CD4-positive, alpha-beta T cell treated with Interleukin-17A for 1 hour (primary cell): ENCODE measurements around the gene CARD19.
A peak's percentile ranks its signal among the peaks of the same experiment; 100 is the strongest.
"Not testable (repeated sequence)": the region's sequence is repeated elsewhere in the genome, so short reads cannot be mapped to it uniquely, and the experiment has no call there.

Experiments used
- DNase-seq: peaks from one replicate; pipeline ENCODE4 v3.0.0-alpha.2; 2020

CARD19 gene

DNA sequence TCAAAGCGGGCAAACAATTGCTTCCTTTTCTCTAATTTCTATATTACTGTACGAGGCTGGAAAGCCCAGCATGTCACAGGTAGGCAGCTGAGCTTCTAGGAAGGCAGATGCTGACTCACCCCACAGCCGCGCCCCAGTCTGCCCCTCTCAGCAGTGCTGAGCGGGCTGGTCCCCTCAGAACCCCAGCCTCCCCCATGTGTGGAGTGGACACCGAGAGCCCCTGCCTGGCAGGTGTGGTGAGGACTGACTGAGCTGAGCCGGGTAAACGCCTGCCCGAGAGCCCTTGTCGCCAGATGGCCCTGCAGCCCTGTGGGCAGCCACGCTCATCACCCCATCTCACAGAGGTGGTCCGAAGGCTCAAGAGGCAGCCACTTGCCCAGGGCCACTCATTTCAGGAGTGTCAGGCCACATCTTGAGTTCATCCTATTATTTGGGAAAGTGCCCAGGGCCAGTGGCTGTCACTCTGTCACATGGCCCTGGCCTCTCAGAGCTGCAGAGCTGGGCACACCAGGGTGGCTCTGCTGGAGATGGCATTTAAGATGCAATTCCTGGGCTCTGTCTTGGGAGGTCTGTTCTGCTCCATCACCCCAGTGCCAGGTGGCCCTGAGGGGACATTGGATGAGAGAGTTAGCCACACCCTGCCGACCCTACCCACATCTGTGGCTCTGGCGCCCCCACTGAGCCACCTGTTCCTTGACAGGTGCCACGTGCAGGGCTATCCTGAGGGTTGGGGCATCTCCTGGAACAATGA lies 12.4 kb downstream of the CARD19 start:
- no peak for DNase-seq

DNA sequence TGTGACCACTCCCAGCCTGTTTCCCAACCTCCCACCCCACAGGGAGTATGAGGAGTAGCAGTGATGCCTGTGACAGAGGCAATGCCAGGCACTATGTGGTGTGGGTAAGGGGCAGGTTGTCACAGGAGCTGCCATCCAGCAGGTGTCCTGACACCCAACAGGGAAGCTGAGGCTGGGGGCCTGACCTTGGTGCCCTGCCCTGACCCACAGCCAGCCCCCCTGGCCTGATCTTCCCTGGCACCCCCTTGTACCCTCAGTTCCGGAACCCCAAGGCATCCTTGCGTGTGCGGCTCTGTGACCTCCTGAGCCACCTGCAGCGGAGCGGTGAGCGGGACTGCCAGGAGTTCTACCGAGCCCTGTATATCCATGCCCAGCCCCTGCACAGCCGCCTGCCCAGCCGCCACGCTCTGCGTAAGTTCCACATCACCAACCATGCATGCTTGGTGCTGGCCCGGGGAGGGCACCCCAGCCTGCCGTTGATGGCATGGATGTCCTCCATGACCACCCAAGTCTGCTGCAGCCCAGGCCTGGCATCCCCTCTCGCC lies 14.4 kb downstream of the CARD19 start:
- DNase-seq, result no peak

DNA sequence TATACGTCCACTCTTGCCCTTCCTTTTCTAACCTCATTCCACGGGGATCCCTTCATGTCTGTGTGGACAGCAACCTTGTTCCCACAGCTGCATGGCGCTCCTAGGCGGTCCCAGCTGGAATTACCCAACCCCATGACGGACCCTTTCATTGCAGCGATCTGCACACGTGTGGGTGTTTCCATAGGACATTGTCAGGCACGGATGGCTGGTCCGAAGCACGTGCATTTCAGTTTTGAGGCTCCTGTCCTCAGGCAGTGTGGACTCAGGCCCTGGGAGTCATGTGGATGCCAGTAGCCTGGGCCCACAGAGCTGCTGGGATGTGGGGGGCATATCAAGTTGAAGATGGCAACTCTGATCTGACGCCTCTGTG lies 15.0 kb downstream of the CARD19 start:
- no peak for DNase-seq

DNA sequence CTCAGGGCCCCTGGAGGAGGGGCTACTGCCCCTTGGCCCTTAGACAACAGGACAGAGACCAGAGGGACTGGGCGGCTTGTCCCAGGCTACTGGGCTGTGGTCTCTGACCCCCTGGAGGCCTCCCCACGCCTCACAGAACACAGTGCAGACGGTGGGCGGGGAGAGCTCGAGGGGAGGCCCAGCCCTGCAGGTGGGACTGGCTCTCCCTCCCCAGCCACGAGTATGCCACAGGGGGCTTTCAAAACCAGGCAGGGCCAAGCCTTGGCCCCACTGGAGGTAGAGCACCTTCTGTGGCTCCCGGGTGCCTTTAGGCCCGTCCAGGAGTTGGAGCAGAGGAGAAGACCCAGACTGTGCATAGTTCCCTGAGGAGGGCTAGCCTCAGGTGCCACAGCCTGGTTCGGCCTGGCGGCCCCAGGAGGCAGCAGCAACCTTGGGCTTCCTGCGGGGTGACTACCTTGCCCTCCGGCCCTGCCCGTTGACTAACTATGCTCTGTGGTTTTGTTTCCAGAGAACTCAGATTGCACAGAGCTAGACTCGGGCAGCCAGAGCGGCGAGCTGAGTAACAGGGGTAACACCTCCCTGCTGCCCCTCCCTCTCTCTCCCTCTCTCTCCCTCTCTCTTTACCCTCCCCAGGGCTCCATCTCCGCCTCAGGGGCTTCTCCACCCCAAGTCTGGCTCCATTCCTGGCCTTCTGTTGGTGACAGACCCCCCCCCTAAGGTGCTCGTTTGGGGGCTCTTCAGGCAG lies 15.5 kb downstream of the CARD19 start:
- no peak for DNase-seq

DNA sequence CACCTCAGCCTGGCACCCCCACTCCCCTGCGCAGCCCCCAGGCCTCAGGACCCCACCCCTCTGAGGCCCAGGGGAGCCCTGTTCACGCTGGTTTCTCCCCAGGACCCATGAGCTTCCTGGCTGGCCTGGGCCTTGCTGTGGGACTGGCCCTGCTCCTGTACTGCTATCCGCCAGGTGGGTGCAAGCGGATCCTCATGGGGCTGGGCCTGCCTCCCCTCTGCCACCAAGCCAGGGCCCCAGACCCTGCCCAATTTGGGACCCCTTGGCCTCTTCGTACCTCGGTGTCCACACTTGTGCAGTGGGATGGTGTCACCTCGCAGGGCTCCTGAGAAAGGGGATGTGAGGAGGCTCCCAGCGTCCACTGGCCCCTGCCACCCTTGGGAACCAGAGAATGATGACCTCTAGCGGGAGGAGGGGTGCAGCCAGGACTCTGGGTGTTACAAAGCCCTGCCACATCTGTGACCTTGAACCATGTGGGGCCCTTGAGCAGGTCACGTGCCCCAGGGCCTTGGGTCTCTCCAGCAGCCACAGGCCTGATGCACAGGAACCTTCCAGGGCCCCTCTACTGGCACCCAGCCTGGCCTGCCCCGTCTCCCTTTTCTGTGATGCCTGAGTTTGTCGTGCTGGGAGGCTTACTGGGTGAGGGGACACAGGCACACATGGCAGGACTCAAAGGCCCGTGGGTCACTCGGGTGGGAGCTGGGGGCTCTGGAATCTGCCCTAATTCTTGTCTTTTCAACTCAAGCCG lies 16.3 kb downstream of the CARD19 start:
- no peak for DNase-seq

DNA sequence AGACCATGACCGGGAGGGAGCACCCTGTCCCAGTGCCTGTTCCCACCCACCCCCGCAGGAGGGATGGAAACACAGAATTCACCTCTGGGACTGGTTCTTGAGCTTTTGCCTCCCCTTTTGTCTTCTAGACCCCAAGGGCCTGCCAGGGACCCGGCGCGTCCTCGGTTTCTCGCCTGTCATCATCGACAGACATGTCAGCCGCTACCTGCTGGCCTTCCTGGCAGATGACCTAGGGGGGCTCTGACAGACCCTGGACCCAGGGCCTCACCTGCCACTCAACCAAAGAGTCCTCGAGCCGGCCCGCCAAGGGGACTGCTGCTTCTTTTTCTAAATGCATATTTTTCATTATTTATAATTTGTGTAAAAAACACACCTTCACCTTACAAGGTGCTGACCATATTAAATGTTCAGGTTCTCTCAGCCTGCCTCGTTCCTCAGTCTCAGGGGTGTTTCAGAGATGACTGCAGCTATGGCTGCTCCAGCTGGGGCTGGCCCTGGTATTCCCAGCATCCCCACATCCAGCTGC lies 16.9 kb downstream of the CARD19 start:
- no peak for DNase-seq

DNA sequence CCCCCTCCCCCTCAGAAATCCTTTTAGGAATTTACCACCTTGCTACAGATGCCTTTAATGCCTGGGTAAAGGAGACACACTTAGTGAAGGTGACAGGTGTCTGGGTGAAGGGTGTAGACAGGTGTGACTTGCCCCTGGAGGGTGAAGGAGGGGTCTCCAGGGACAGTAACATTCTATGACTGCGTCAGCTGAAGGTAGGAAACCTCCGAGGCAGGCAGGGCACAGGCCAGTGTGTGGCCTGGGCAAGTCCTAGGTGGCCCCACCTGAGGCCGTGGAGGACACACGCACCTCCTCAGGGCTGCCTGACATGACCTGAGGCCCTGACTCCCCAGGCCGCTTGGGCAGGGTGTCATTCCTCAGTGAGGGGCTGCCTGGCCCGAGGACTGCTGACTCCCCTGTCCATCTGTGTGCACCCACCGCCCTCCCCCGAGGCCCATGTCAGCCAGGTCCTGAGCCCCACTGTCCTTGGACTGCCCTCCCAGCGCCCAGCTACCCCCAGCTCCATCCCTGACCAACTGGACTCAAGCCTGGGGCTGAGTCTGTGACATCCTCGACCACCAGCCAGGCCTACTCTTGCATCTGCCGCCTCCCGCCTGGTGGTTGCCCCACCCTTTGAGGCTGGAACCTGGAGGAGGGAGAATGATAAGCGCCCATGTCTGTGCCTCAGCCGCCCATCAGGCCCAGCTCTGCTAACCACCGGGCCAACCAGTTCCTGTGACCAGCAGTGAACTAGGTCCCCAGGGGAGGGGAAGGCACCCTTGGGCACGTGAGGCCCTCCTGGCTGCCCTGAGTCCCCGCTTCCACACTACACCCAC lies 18.4 kb downstream of the CARD19 start:
- no peak for DNase-seq

DNA sequence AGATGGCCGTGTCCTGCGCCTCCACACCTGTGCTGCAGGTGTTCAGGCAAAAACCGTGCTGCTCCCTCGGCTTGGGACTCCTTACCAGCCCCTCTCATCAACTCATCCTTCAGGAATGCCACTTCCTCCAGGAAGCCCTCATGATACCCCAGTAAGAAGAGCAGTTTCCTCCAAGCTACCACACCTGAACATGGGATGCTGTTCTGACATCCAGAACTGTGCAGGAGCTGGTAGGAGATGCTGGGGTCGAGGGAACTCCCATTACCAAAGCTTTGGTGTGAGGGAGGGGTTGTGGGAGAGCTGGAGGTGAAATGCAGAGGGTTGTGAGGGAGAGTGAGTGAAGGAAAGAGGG lies 18.9 kb downstream of the CARD19 start:
- no peak for DNase-seq

DNA sequence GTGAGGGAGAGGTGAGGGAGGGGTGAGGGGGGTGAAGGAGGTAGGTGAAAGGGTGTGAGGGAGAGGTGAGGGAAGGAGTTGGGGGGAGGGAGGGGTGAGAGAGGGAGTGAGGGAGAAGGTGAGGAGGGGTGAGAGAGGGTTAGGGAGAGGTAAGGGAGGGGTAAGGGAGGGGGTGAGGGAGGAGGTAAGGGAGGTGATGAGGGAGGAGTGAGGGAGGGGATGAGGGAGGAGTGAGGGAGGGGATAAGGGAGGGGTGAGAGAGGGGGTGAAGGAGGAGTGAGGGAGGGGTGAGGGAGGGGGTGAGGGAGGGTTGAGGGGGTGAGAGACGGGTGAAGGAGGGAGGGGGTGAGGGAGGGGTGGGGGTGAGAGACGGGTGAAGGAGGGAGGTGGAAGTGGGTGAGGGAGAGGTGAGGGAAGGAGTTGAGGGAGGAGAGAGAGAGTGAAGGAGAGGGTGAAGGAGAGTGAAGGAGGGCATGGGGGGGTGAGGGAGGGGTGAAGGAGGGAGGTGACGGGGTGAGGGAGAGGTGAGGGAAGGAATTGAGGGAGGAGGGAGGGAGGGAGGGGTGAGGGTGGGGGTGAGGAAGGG lies 19.6 kb downstream of the CARD19 start:
- DNase-seq, result no peak

DNA sequence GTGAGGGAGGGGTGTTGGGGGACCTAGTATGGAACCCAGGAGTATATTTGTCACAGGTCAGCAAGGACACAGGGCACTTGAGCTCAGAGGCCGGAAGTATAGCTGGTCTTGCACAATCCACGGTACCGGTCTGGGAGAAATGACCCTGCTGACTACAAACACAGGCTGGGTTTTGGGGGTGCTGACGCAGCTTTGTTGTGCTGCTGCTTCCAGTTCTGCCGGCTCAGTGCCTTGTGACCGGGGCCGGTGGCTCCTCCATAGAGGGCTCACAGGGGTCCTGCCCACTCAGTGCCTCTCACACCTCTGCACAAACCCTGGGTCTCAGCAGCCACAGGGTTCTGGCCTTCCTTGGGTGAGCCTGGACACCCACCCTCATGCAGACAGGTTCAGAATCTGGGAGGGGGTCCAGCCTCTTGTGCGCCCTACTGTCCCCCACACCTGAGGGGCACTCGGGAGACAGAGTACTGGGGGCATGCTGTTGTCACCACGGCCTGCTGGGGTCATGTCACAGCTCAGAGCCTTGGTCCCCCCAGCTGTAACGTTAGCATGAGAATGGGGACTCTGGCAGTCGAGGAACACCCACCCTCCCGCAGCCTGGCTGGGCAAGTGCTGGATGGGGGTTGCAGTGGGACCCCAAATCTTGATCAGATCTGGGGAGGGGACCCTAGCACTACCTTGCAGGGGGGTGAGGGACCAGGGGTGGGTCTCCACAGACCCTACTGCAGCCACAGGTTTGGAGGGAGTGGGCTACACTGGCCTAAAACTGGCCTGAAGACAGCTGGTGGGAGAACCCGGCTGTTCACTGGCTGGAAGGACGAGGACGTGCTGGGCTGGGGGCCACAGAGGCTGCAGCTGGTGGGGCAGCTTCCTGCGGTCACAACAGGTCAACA lies 20.3 kb downstream of the CARD19 start:
- DNase-seq, result no peak

DNA sequence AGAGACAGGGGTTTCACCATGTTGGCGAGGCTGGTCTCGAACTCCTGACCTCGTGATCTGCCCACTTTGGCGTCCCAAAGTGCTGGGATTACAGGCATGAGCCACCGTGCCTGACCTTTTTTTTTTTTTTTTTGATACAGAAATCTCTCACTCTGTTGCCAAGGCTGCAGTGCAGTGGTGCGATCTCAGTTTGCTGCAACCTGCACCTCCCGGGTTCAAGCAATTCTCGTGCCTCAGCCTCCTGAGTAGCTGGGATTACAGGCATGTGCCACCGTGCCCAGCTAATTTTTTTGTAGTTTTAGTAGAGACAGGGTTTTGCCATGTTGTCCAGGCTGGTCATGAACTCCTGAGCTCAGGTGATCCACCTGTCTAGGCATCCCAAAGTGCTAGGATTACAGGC lies 21.5 kb downstream of the CARD19 start:
- DNase-seq, result not testable (repeated sequence)

DNA sequence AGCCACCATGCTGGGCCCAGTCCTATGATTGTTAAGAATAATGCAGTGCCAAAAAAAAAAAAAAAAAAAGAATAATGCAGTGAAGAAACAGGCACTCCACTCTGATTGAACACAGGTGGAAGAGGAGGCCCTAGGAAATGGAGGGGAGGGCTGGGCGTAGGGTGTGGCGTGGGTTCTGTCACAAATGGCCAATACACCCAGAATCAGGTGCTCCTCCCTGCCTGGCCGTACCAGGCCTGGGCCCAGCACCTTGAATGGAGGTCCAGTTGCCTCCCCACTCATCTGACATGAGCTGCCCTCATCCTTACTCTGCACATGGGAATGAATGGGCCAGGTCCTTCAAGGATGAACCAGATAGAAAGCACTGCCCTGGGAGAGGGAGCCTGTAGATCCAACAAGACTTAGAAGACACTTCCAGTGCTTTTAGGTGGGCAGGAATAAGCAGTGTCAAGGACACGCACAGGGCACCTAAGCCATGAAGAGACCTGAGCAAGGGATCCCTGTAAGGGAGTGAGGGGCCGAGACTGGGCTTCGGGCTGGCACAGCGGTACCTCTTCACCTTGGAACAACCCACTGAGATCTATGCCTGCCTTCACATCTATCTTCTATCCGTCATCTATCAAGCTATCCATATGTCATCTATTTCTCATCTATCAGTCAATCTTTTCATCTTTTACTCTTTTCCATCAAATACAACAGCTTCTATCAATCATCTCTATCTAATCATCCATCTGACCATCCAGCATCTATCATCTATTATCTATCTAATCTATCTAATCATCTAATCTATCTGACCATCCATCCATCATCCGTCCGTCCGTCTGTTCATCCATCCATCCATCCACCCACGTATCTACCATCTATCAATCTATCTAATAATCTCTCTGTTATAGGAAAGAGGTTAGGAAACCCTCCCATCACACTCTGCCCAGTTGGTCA lies 22.2 kb downstream of the CARD19 start:
- DNase-seq, result no peak

DNA sequence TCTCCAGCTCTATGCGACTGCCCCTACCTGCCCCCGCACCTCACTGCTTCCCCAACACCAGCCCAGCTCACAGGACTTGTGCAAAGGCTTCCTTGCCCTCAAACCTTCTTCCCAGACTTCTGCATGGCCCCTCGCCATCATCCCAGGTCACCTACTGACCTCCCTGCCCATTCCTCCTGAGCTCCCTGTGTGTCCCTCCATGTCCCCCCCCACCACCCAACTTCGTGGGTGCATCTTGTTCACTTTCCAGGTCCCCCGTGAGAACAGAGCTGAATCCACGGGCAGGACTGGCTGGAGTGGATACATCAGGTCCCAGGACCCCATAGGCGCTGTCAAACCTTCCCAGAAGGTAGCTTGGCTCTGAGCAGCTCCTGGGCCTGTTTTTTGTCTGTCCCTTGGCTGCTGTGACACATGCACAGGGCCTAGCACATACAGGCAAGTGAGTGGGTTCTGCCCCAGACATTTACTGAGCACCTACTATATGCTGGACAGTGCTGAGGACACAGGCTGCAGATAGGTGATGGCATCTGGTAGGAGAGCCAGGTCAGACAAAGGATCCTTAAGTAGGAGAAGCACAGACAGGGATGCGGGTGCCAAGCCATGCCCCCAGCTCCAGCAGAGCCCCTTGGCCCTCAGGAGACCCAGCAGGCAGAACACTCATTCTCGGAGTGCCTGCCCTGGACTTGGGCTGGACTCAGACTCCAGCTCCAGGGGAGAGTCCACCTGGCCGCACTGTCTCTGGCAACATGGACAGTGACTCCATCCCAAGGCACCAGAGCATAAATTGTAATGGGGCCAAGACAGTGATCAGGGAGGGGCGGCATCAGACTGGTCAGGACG lies 23.1 kb downstream of the CARD19 start:
- DNase-seq, result no peak

DNA sequence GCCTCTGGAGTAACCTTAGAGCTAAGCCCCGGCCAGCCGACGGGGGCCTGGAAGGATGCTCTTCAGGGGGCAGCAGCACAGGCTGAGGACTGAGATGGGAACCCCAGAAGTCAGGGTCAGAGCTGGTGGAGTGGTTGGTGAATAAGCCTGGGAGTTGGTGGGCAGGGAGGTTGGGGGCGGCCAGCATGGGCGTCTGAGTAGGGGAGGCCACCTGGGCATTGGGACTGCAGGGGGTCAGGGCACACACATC lies 23.6 kb downstream of the CARD19 start:
- DNase-seq, result no peak

DNA sequence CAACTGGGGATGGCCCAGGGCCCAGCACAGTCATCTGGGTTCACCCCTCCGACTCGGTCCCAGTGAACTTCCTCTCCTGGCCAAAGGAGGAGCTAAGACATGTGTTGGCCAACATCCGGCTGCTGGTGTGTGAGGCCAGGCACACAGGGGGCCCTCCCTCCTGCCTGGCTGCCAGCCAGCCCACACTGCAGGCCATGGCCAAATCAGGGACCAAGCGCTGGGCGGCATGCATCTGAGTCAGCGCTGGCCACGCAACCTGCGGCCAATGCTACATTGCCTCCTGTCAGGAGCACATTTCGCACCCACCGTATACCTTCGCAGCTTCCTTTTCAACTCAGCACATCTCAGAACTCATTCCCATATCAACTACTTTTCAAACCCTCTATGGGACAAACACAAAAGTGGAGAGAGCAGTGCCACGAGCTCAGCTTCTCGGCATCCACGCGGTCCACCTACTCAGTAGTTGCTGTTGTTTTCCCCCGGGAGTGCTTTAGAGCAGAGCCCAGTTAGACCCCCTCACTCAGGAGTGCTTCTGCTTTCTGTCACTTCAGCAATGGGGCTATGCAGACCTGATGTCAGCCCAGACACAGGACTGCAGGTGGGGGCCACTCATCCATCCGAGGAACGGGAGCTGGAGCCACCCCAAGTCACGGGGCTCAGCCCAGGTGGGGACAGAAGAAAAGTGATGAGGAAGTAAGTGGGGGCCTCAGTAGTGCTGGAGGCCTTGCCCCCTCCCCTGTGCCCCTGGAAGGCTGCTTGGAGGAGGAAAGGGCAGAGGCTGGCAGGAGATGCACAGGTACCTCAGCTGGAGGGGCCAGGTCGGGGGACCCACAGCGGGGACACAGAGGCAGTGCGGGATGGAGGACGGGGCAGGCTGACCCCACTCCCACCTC lies 24.2 kb downstream of the CARD19 start:
- peak; percentile 63 for DNase-seq

DNA sequence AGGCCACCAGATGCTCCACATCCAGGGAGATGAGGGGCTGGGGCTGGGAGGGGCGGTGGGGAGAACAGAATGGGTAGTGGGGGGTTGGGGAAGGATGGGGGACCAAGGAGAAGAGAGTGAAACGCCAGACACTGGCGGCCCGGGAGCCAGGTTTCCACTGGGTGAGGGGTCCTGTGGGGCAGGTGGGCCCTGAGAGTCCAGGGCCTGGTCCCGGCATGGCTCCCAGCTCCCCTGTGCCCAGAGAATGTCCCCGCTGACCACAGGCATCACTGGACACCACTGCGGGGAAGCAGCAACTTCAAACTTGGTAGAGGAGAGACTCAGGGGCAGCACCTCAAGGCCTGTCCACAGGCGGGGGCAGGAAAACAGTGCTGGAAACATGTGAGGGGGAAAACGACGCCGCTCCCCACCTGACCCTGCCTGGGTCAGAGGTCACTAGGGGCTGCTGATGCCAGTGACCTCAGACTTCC lies 24.9 kb downstream of the CARD19 start:
- DNase-seq, result no peak

DNA sequence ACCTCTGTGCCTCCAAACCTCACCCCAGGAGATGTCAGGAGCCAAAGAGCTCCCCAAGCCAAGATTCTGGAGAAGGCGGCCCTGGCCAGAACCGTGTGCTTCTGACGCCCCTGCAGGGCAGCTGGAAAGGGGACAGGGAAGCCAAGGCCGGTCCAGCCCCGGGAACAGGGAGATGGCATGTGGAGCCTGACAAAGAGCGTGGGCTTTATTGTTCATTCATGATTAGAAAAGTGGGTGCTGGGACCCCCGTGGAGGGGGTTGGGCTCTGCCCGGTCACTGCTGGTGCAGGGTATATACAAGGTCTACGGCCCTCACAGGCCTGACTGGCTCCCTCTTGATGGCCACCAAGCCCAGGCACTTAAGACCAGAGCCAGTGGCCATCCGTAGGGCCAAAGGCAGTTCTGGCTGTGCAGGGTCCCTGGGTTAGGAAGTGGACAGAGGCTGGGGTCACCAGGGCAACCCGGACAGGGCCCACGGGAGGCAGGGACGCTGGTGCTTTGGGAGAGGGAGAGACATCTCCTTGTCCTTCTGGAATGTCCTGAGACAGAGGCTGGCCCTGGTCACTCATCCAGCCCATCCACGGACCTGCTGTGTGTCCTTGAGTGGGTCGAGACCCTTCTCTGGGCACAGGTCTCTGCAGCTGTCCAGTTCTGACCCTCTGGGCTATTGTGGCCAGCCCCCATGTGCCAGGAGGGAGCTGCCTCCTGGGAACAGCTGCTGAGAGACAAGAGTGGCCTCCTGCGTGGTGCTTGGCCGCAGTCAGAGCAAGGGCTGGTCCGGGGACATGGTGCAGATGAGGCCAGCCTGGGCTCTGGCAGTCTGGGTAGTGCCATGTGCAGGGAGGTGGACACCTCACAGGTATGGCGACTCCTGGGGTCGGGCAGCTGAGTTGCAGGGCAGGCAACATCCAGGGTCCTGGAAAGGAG lies 25.6 kb downstream of the CARD19 start:
- DNase-seq, result no peak
